ENCODE data around the gene CD27. TPM values are rescaled to one million over a fixed set of nuclear protein-coding genes. Genes with fewer than 3 reads are reported as not detected.

The CD27 gene
- total and polyA plus RNA-seq, 2 of the 8 experiments (the other 6 are each of a cell fraction or from before 2014, with no cell fraction given): 0.28 to 0.39 TPM

- TF ChIP-seq BCL11A (IDR thresholded peaks at IDR 0.05; ENCODE audit: low read depth in 2 of 2, low read length in 2 of 2) (no peak), RNF2 (IDR thresholded peaks at IDR 0.05; ENCODE audit: borderline replicate concordance, low read depth, low read length, missing control alignments, poor library complexity, severe bottlenecking) (no peak)
Observed at GRCh38 chr12:6461401-6462233, 16.9 kb downstream of the CD27 start (continued).
